HG03432 (cell line): Measurements from ENCODE around the gene G6PC3.

Experiments used
- ATAC-seq: cut with Tn5 transposase; IDR thresholded peaks from one replicate; pipeline ENCODE4 v1.9.1; 2021; ENCODE audit warnings: mild to moderate bottlenecking, moderate library complexity; ENCODE audit not compliant: unreplicated experiment

G6PC3 gene

GRCh38 chr17:44059101-44059892 is 11.2 kb upstream of the G6PC3 start:
- no peak for ATAC-seq

- ATAC-seq, result no peak
Measured at GRCh38 chr17:44061446-44061845, 9.1 kb upstream of the G6PC3 start.

GRCh38 chr17:44062871-44063270 is 7.7 kb upstream of the G6PC3 start:
- no peak for ATAC-seq

- ATAC-seq, result no peak
Measured at GRCh38 chr17:44063704-44064639, 6.6 kb upstream of the G6PC3 start.

- ATAC-seq, result no peak
Measured at GRCh38 chr17:44065668-44066203, 4.8 kb upstream of the G6PC3 start.

GRCh38 chr17:44066204-44066930 is 4.2 kb upstream of the G6PC3 start, which contains the start of gene LSM12:
LSM12 (minus strand) TSS chr17:44066671; CDS start chr17:44066587, 84 bp downstream.
- ATAC-seq, result peak; percentile 68

- ATAC-seq, result no peak
Measured at GRCh38 chr17:44067545-44067940, 3.0 kb upstream of the G6PC3 start.

- peak; percentile 2 for ATAC-seq
Measured at GRCh38 chr17:44069974-44070454, 521 bp upstream of the G6PC3 start.

GRCh38 chr17:44071198-44071520 is 624 bp downstream of the G6PC3 start:
- no peak for ATAC-seq

GRCh38 chr17:44071772-44072171 is 1.2 kb downstream of the G6PC3 start:
- ATAC-seq, result no peak

GRCh38 chr17:44074231-44074910 is 3.8 kb downstream of the G6PC3 start:
- ATAC-seq, result no peak

- no peak for ATAC-seq
Measured at GRCh38 chr17:44074911-44075285, 4.4 kb downstream of the G6PC3 start.

- ATAC-seq, result no peak
Measured at GRCh38 chr17:44075598-44076293, 5.2 kb downstream of the G6PC3 start.

GRCh38 chr17:44076716-44077594 is 6.4 kb downstream of the G6PC3 start:
- ATAC-seq, result no peak

GRCh38 chr17:44077595-44077909 is 7.0 kb downstream of the G6PC3 start:
- ATAC-seq, result no peak

GRCh38 chr17:44078412-44078811 is 7.9 kb downstream of the G6PC3 start:
- ATAC-seq, result no peak

- no peak for ATAC-seq
Measured at GRCh38 chr17:44079877-44080821, 9.6 kb downstream of the G6PC3 start.

- no peak for ATAC-seq
Measured at GRCh38 chr17:44081681-44082080, 11.1 kb downstream of the G6PC3 start.
